K562 (cell line): Measurements from ENCODE around the gene FUCA1. TPM values are rescaled to one million over a fixed set of nuclear protein-coding genes. Genes with fewer than 3 reads are reported as not detected.

Source experiments
- BCOR ChIP-seq: fragments of 450-650 bp; IDR thresholded peaks from 2 replicates; pipeline ENCODE4 v1.6.1; 2016
- CBFA2T3 ChIP-seq: fragments of 450-650 bp; IDR thresholded peaks from 2 replicates; pipeline ENCODE4 v1.6.1; 2017
- RBFOX2 ChIP-seq: fragments of 200-400 bp; formaldehyde crosslinking; IDR thresholded peaks from 2 replicates; pipeline ENCODE4 v1.6.1; 2017; ENCODE audit warnings: low read depth, mild to moderate bottlenecking, low read length, moderate library complexity
- SMAD1 ChIP-seq: fragments of 150-350 bp; IDR thresholded peaks from 2 replicates; pipeline ENCODE4 v1.6.1; 2014; ENCODE audit warnings: low read length, low read depth; ENCODE audit not compliant: partially characterized antibody
- SUPT5H ChIP-seq: fragments of 450-650 bp; IDR thresholded peaks from 2 replicates; pipeline ENCODE4 v1.6.1; 2016
- ZSCAN29 ChIP-seq: fragments of 450-650 bp; IDR thresholded peaks from 2 replicates; pipeline ENCODE4 v1.6.1; 2017
- polyA plus RNA-seq, 8 experiments: library from polyadenylated mRNA; depleted of rRNA in 4 of 8; stranded (reverse) in 5 of 8; unstranded in 3 of 8; fragments of >200 nt; fragmentation: Nextera tagmentation in 2 of 8; fragmentation: Illumina TruSeq in 1 of 8; extraction: Ambion mirVana in 2 of 8; extraction: Trizol in 1 of 8; gene quantifications; 2 replicates each; pipeline versions ENCODE4 v1.2.1 to v1.2.3, GENCODE V29; 2011 to 2014; ENCODE audit warnings: inconsistent platforms in 1 of 8, missing spikeins in 1 of 8
- total RNA-seq, 7 experiments: library from RNA; depleted of rRNA in 6 of 7; stranded (reverse); fragments of >200 nt in 6 of 7; fragmentation: Illumina TruSeq in 2 of 7; extraction: Trizol in 2 of 7; gene quantifications; 2 replicates each; pipeline versions ENCODE4 v1.2.1 to v1.2.3, GENCODE V29; 2011 to 2021; ENCODE audit warnings: low replicate concordance in 1 of 7
- TF ChIP-seq, protein P1 (sequence below), 2 experiments: fragments of 450-650 bp; formaldehyde crosslinking in 1 of 2; IDR thresholded peaks; 2 replicates each; pipeline versions ENCODE4 v1.4.0 to v1.6.1; 2014 to 2020; ENCODE audit warnings: mild to moderate bottlenecking in 2 of 2, borderline replicate concordance in 1 of 2, low read depth in 1 of 2
- TF ChIP-seq, protein P2 (sequence below): fragments of 200-800 bp; sonication (Bioruptor generic); IDR thresholded peaks from 2 replicates; pipeline ENCODE4 v1.6.1; 2017; ENCODE audit warnings: missing genetic modification characterization, missing compliant biosample characterization
- TF ChIP-seq, protein P3 (sequence below): fragments of 450-650 bp; IDR thresholded peaks from 2 replicates; pipeline ENCODE4 v1.6.1; 2017; ENCODE audit warnings: antibody characterized with exemption, mild to moderate bottlenecking
- TF ChIP-seq, protein P4 (sequence below): fragments of 250-450 bp; sonication (Bioruptor Pico); IDR thresholded peaks from 2 replicates; pipeline ENCODE4 v1.5.0; 2020; ENCODE audit warnings: mild to moderate bottlenecking, borderline replicate concordance

FUCA1 gene
- total and polyA plus RNA-seq, 9 of the 15 experiments (the other 6 are each of a cell fraction or from before 2014, with no cell fraction given), result 7.0 to 20.5 (median 13.5) TPM

DNA sequence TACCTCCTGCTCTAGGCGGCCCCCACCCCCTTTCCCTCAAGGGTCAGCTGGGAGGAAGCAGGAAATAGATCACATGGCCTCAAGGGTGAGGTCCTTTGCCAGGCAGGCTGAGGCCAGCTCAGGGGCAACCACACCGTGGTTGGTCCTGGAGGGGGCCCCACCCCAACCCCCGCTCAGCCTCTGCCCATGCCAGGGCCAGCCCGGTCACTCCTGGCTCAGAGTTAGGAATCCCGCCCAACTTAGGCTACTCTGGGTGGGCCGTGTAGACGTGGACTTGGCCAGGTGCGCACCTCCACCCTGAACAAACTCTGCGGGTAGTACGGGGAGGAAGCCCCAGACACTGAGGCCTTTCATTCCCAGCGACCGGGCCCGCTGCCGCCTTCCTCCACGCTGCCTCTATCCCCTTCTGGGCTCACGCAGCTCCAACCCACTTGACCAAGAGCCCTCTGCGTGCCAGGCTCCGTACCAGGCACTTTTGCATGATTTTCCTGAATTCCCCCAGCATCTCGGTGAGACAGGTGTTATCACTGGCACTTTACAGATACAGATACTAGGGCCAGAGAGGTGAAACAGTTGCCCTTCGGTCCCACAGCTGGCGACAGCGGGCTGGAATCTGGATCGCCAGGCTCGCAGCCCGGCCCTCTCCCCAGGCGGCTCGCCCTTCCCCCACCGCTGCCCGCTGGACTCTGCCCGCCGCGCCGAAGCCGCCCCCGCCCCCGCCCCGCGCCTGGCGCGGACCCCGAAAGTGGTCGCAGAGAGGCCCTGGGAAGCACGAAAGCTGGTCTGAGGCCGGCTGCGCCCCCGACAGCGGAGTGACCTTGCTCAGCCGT lies 68.3 kb downstream of the FUCA1 start (continued):
- TF ChIP-seq, protein P1, sequence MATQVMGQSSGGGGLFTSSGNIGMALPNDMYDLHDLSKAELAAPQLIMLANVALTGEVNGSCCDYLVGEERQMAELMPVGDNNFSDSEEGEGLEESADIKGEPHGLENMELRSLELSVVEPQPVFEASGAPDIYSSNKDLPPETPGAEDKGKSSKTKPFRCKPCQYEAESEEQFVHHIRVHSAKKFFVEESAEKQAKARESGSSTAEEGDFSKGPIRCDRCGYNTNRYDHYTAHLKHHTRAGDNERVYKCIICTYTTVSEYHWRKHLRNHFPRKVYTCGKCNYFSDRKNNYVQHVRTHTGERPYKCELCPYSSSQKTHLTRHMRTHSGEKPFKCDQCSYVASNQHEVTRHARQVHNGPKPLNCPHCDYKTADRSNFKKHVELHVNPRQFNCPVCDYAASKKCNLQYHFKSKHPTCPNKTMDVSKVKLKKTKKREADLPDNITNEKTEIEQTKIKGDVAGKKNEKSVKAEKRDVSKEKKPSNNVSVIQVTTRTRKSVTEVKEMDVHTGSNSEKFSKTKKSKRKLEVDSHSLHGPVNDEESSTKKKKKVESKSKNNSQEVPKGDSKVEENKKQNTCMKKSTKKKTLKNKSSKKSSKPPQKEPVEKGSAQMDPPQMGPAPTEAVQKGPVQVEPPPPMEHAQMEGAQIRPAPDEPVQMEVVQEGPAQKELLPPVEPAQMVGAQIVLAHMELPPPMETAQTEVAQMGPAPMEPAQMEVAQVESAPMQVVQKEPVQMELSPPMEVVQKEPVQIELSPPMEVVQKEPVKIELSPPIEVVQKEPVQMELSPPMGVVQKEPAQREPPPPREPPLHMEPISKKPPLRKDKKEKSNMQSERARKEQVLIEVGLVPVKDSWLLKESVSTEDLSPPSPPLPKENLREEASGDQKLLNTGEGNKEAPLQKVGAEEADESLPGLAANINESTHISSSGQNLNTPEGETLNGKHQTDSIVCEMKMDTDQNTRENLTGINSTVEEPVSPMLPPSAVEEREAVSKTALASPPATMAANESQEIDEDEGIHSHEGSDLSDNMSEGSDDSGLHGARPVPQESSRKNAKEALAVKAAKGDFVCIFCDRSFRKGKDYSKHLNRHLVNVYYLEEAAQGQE (IDR thresholded peaks at IDR 0.05; ENCODE audit: borderline replicate concordance), result peak; percentile 44
- TF ChIP-seq, protein P1 (CRISPR knock-in tag; IDR thresholded peaks at IDR 0.05; ENCODE audit: low read depth), result peak; percentile 81
- TF ChIP-seq, protein P2, sequence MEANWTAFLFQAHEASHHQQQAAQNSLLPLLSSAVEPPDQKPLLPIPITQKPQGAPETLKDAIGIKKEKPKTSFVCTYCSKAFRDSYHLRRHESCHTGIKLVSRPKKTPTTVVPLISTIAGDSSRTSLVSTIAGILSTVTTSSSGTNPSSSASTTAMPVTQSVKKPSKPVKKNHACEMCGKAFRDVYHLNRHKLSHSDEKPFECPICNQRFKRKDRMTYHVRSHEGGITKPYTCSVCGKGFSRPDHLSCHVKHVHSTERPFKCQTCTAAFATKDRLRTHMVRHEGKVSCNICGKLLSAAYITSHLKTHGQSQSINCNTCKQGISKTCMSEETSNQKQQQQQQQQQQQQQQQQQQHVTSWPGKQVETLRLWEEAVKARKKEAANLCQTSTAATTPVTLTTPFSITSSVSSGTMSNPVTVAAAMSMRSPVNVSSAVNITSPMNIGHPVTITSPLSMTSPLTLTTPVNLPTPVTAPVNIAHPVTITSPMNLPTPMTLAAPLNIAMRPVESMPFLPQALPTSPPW (CRISPR knock-in tag), result peak; percentile 76
- TF ChIP-seq RBFOX2 (peak; percentile 66), CBFA2T3 (peak; percentile 10; the same call in 1 of the 2 replicates), ZSCAN29 (peak; percentile 98), SMAD1 (no peak), SUPT5H (peak; percentile 80), BCOR (peak; percentile 20; the same call in 1 of the 2 replicates)
- TF ChIP-seq, protein P3, sequence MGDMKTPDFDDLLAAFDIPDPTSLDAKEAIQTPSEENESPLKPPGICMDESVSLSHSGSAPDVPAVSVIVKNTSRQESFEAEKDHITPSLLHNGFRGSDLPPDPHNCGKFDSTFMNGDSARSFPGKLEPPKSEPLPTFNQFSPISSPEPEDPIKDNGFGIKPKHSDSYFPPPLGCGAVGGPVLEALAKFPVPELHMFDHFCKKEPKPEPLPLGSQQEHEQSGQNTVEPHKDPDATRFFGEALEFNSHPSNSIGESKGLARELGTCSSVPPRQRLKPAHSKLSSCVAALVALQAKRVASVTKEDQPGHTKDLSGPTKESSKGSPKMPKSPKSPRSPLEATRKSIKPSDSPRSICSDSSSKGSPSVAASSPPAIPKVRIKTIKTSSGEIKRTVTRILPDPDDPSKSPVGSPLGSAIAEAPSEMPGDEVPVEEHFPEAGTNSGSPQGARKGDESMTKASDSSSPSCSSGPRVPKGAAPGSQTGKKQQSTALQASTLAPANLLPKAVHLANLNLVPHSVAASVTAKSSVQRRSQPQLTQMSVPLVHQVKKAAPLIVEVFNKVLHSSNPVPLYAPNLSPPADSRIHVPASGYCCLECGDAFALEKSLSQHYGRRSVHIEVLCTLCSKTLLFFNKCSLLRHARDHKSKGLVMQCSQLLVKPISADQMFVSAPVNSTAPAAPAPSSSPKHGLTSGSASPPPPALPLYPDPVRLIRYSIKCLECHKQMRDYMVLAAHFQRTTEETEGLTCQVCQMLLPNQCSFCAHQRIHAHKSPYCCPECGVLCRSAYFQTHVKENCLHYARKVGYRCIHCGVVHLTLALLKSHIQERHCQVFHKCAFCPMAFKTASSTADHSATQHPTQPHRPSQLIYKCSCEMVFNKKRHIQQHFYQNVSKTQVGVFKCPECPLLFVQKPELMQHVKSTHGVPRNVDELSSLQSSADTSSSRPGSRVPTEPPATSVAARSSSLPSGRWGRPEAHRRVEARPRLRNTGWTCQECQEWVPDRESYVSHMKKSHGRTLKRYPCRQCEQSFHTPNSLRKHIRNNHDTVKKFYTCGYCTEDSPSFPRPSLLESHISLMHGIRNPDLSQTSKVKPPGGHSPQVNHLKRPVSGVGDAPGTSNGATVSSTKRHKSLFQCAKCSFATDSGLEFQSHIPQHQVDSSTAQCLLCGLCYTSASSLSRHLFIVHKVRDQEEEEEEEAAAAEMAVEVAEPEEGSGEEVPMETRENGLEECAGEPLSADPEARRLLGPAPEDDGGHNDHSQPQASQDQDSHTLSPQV, result peak; percentile 86
- TF ChIP-seq, protein P4, sequence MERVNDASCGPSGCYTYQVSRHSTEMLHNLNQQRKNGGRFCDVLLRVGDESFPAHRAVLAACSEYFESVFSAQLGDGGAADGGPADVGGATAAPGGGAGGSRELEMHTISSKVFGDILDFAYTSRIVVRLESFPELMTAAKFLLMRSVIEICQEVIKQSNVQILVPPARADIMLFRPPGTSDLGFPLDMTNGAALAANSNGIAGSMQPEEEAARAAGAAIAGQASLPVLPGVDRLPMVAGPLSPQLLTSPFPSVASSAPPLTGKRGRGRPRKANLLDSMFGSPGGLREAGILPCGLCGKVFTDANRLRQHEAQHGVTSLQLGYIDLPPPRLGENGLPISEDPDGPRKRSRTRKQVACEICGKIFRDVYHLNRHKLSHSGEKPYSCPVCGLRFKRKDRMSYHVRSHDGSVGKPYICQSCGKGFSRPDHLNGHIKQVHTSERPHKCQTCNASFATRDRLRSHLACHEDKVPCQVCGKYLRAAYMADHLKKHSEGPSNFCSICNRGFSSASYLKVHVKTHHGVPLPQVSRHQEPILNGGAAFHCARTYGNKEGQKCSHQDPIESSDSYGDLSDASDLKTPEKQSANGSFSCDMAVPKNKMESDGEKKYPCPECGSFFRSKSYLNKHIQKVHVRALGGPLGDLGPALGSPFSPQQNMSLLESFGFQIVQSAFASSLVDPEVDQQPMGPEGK (CRISPR knock-in tag), result no peak
